Measurements from ENCODE around the gene LDLRAD1.
A peak's percentile ranks its signal among the peaks of the same experiment; 100 is the strongest.
"Not testable (repeated sequence)": the region's sequence is repeated elsewhere in the genome, so short reads cannot be mapped to it uniquely, and the experiment has no call there.

The LDLRAD1 gene

GRCh38 chr1:53992085-53992874 lies 25.7 kb downstream of the LDLRAD1 start:
- no peak for DNase-seq

GRCh38 chr1:53987880-53988279 lies 30.1 kb downstream of the LDLRAD1 start:
- DNase-seq: no peak

- DNase-seq: no peak
Observed at GRCh38 chr1:53986458-53986857, 31.5 kb downstream of the LDLRAD1 start.

GRCh38 chr1:53984726-53985125 lies 33.3 kb downstream of the LDLRAD1 start:
- DNase-seq: no peak

GRCh38 chr1:53982763-53983104 lies 35.3 kb downstream of the LDLRAD1 start:
- DNase-seq: no peak

GRCh38 chr1:53982034-53982762 lies 35.8 kb downstream of the LDLRAD1 start:
- DNase-seq: peak; percentile 69

GRCh38 chr1:53981220-53981619 lies 36.8 kb downstream of the LDLRAD1 start:
- DNase-seq: no peak

GRCh38 chr1:53979712-53980450 lies 38.1 kb downstream of the LDLRAD1 start:
- no peak for DNase-seq

GRCh38 chr1:53975861-53976260 lies 42.1 kb downstream of the LDLRAD1 start:
- no peak for DNase-seq

GRCh38 chr1:53971718-53972117 lies 46.3 kb downstream of the LDLRAD1 start:
- DNase-seq: no peak

- not testable (repeated sequence) for DNase-seq
Observed at GRCh38 chr1:53969323-53969722, 48.7 kb downstream of the LDLRAD1 start.

GRCh38 chr1:53968125-53968513 lies 49.9 kb downstream of the LDLRAD1 start:
- no peak for DNase-seq

- DNase-seq: no peak
Observed at GRCh38 chr1:53967409-53968124, 50.4 kb downstream of the LDLRAD1 start.

GRCh38 chr1:53966794-53967193 lies 51.2 kb downstream of the LDLRAD1 start:
- DNase-seq: no peak

GRCh38 chr1:53964109-53964508 lies 53.9 kb downstream of the LDLRAD1 start:
- DNase-seq: no peak

GRCh38 chr1:53963460-53963859 lies 54.5 kb downstream of the LDLRAD1 start:
- no peak for DNase-seq

- DNase-seq: no peak
Observed at GRCh38 chr1:53962395-53962794, 55.6 kb downstream of the LDLRAD1 start.

- DNase-seq: no peak
Observed at GRCh38 chr1:53959664-53960250, 58.2 kb downstream of the LDLRAD1 start.

Data from right forelimb (tissue), 1 donor.